IMR-90 (cell line): ENCODE data around the gene SMAD2.

ENCODE experiments used
- BHLHE40 ChIP-seq: fragments of 150-350 bp; IDR thresholded peaks from 2 replicates; pipeline ENCODE4 v1.6.1; 2016; ENCODE audit warnings: mild to moderate bottlenecking, low read depth, low read length
- CEBPB ChIP-seq: IDR thresholded peaks from 2 replicates; pipeline ENCODE4 v1.6.1; 2012; ENCODE audit warnings: low read depth, low read length, improper control_type of control experiment
- MAFK ChIP-seq: IDR thresholded peaks from 2 replicates; pipeline ENCODE4 v1.6.1; 2012; ENCODE audit warnings: low read depth, low read length, improper control_type of control experiment
- MAZ ChIP-seq: IDR thresholded peaks from 2 replicates; pipeline ENCODE4 v1.6.1; 2012; ENCODE audit warnings: low read depth, mild to moderate bottlenecking, low read length, improper control_type of control experiment, moderate library complexity, borderline replicate concordance
- POLR2A ChIP-seq: IDR thresholded peaks from 2 replicates; pipeline ENCODE4 v1.6.1; 2012; ENCODE audit warnings: mild to moderate bottlenecking, low read depth, low read length
- RAD21 ChIP-seq: IDR thresholded peaks from 2 replicates; pipeline ENCODE4 v1.6.1; 2012; ENCODE audit warnings: low read length, improper control_type of control experiment
- RCOR1 ChIP-seq: IDR thresholded peaks from 2 replicates; pipeline ENCODE4 v1.6.1; 2012; ENCODE audit warnings: mild to moderate bottlenecking, low read length, improper control_type of control experiment; ENCODE audit not compliant: insufficient replicate concordance
- RFX5 ChIP-seq: IDR thresholded peaks from 2 replicates; pipeline ENCODE4 v1.8.0; 2012; ENCODE audit warnings: low read depth, mild to moderate bottlenecking, low read length, moderate library complexity
- TF ChIP-seq, protein P1 (sequence below): fragments of 150-350 bp; IDR thresholded peaks from 2 replicates; pipeline ENCODE4 v1.6.1; 2017; ENCODE audit warnings: mild to moderate bottlenecking, antibody characterized with exemption, low read length, low read depth
- TF ChIP-seq, protein P2 (sequence below): conservative IDR thresholded peaks from 2 replicates; pipeline ENCODE4 v1.5.1; 2012; ENCODE audit warnings: mild to moderate bottlenecking, low read depth, low read length, improper control_type of control experiment

DNA sequence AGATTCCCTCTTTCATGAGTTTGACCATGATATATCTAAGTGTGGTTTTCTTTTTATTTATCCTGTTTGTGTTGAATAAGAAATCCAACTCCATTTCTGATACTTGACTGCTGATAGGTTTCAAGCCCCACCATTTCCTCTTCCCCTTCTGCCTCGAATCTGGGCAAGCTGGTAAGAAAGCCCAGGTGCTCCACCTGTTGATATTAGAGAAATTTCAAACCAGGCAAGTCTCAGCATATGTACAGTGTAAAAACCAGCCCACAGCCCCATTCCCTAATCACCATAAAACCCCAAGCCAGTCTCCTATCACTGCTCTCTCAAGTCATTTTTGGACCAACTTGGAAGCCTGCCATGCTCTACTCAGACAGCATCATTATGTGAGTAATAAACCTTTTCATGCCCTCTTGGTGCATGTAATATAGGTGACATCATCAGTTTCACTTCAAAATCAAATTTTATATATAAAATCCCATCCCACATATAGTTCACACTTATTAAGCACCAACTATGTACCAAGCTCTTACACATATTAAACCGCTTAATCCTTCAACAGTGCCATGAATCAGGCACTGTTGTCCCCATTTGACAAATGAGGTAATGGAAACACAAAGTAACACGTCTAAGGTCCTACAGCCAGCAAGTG, 46.6 kb downstream of the SMAD2 start:
- TF ChIP-seq, protein P1, sequence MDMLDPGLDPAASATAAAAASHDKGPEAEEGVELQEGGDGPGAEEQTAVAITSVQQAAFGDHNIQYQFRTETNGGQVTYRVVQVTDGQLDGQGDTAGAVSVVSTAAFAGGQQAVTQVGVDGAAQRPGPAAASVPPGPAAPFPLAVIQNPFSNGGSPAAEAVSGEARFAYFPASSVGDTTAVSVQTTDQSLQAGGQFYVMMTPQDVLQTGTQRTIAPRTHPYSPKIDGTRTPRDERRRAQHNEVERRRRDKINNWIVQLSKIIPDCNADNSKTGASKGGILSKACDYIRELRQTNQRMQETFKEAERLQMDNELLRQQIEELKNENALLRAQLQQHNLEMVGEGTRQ = no peak
- TF ChIP-seq BHLHE40 = no peak
- TF ChIP-seq, protein P2, sequence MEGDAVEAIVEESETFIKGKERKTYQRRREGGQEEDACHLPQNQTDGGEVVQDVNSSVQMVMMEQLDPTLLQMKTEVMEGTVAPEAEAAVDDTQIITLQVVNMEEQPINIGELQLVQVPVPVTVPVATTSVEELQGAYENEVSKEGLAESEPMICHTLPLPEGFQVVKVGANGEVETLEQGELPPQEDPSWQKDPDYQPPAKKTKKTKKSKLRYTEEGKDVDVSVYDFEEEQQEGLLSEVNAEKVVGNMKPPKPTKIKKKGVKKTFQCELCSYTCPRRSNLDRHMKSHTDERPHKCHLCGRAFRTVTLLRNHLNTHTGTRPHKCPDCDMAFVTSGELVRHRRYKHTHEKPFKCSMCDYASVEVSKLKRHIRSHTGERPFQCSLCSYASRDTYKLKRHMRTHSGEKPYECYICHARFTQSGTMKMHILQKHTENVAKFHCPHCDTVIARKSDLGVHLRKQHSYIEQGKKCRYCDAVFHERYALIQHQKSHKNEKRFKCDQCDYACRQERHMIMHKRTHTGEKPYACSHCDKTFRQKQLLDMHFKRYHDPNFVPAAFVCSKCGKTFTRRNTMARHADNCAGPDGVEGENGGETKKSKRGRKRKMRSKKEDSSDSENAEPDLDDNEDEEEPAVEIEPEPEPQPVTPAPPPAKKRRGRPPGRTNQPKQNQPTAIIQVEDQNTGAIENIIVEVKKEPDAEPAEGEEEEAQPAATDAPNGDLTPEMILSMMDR = no peak
- TF ChIP-seq POLR2A = no peak
- no peak for TF ChIP-seq RAD21
- no peak for TF ChIP-seq CEBPB
- TF ChIP-seq RFX5 = no peak
- no peak for TF ChIP-seq MAZ
- no peak for TF ChIP-seq RCOR1
- no peak for TF ChIP-seq MAFK
